Neural cell (in vitro differentiated cells): ENCODE measurements around the gene CTTN.

Experiments used
- EP300 ChIP-seq: fragments of 450-650 bp; conservative IDR thresholded peaks from 2 replicates; pipeline ENCODE4 v1.6.1; 2014; ENCODE audit warnings: antibody characterized with exemption, mild to moderate bottlenecking, moderate library complexity; ENCODE audit not compliant: poor library complexity, severe bottlenecking
- EZH2 ChIP-seq: fragments of 200-600, 300-800 bp; shearing (Covaris generic), sonication (generic); IDR thresholded peaks from 2 replicates; pipeline ENCODE4 v1.6.1; 2014; ENCODE audit warnings: antibody characterized with exemption, low read length, borderline replicate concordance, mild to moderate bottlenecking; ENCODE audit not compliant: insufficient read depth, poor library complexity, severe bottlenecking
- TF ChIP-seq, protein P1 (sequence below): fragments of 450-650 bp; IDR thresholded peaks from 2 replicates; pipeline ENCODE4 v1.5.1; 2014; ENCODE audit warnings: antibody characterized with exemption, mild to moderate bottlenecking, moderate library complexity; ENCODE audit not compliant: poor library complexity, severe bottlenecking
- TF ChIP-seq, protein P2 (sequence below): IDR thresholded peaks from 2 replicates; pipeline ENCODE4 v1.6.1; 2012; ENCODE audit warnings: borderline replicate concordance

DNA sequence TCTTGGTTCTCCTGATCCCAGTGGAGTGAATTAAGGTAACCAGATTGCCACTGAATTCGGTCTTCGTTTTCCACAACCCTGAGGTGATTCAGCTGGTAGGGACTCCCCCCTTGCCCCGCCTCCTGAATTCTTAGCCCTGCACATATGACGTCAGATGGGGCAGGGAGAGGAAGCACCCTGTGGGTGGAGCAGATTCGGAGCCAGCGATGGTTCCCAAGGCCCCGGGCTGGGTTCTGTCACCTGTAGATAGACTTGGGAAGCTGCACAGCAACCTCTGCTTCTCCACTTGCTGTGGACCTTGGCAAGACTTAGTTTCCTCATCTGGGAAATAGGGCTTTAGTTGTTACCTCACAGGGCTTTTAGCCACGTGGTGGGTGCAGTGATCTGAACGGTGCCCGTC is 67.8 kb downstream of the CTTN start:
- TF ChIP-seq, protein P1, sequence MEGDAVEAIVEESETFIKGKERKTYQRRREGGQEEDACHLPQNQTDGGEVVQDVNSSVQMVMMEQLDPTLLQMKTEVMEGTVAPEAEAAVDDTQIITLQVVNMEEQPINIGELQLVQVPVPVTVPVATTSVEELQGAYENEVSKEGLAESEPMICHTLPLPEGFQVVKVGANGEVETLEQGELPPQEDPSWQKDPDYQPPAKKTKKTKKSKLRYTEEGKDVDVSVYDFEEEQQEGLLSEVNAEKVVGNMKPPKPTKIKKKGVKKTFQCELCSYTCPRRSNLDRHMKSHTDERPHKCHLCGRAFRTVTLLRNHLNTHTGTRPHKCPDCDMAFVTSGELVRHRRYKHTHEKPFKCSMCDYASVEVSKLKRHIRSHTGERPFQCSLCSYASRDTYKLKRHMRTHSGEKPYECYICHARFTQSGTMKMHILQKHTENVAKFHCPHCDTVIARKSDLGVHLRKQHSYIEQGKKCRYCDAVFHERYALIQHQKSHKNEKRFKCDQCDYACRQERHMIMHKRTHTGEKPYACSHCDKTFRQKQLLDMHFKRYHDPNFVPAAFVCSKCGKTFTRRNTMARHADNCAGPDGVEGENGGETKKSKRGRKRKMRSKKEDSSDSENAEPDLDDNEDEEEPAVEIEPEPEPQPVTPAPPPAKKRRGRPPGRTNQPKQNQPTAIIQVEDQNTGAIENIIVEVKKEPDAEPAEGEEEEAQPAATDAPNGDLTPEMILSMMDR, result no peak
- TF ChIP-seq EP300 (no peak), EZH2 (no peak)
- TF ChIP-seq, protein P2, sequence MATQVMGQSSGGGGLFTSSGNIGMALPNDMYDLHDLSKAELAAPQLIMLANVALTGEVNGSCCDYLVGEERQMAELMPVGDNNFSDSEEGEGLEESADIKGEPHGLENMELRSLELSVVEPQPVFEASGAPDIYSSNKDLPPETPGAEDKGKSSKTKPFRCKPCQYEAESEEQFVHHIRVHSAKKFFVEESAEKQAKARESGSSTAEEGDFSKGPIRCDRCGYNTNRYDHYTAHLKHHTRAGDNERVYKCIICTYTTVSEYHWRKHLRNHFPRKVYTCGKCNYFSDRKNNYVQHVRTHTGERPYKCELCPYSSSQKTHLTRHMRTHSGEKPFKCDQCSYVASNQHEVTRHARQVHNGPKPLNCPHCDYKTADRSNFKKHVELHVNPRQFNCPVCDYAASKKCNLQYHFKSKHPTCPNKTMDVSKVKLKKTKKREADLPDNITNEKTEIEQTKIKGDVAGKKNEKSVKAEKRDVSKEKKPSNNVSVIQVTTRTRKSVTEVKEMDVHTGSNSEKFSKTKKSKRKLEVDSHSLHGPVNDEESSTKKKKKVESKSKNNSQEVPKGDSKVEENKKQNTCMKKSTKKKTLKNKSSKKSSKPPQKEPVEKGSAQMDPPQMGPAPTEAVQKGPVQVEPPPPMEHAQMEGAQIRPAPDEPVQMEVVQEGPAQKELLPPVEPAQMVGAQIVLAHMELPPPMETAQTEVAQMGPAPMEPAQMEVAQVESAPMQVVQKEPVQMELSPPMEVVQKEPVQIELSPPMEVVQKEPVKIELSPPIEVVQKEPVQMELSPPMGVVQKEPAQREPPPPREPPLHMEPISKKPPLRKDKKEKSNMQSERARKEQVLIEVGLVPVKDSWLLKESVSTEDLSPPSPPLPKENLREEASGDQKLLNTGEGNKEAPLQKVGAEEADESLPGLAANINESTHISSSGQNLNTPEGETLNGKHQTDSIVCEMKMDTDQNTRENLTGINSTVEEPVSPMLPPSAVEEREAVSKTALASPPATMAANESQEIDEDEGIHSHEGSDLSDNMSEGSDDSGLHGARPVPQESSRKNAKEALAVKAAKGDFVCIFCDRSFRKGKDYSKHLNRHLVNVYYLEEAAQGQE, result no peak
